ENCODE results near the gene AKT1.

Gene AKT1

DNA sequence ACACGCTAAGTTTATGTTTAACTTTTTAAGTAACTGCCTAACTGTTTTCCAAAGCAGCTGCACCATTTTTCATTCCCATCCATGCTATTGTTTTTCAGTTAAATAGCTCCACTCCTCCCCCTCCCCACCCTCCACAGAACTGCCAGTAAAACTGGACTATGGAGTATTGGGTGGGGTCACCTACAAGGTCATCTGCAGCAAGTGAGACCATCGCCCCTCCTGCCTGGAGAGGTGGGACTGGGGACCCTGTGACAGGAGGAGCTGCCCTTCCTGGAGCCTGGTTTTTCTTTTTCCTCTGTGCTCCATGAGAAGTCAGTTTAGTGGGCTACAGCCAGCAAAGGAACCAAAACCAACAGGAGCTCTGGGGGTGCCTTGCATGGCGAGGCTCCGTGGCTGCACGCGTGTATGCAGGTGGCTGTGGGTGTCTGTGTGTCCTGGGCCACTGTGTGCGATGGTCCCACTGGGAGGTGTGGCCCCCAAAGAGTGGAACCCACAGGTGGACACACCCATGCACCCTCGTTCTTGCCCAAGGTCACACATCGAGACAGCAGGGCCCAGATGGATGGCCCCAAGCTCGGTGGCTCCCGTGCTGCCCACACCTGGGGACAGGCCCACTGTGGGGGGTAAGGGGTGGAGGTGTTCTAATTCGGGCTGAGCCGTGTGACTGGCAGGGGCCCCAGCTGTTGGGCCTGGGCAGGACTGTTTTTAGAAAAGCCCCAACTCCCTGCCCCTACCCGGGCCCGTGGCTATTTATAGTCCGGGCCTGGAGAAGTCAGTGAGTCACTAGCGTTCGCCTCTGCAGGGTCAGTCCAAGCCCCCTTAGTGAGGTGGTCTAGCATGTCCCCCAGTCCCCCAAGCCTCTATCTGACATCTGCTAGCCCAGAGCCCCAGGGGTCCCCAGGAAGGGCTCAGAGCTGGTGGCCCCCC is 73.8 kb downstream of the AKT1 start:
- no peak for DNase-seq

All from AML-193 (cell line).